HG02885 (cell line): ENCODE data around the gene CRNKL1.
A peak's percentile ranks its signal among the peaks of the same experiment; 100 is the strongest.

ENCODE experiments used
- ATAC-seq: cut with Tn5 transposase; IDR thresholded peaks from one replicate; pipeline ENCODE4 v1.9.1; 2021; ENCODE audit warnings: mild to moderate bottlenecking; ENCODE audit not compliant: unreplicated experiment, poor library complexity

The CRNKL1 gene

DNA sequence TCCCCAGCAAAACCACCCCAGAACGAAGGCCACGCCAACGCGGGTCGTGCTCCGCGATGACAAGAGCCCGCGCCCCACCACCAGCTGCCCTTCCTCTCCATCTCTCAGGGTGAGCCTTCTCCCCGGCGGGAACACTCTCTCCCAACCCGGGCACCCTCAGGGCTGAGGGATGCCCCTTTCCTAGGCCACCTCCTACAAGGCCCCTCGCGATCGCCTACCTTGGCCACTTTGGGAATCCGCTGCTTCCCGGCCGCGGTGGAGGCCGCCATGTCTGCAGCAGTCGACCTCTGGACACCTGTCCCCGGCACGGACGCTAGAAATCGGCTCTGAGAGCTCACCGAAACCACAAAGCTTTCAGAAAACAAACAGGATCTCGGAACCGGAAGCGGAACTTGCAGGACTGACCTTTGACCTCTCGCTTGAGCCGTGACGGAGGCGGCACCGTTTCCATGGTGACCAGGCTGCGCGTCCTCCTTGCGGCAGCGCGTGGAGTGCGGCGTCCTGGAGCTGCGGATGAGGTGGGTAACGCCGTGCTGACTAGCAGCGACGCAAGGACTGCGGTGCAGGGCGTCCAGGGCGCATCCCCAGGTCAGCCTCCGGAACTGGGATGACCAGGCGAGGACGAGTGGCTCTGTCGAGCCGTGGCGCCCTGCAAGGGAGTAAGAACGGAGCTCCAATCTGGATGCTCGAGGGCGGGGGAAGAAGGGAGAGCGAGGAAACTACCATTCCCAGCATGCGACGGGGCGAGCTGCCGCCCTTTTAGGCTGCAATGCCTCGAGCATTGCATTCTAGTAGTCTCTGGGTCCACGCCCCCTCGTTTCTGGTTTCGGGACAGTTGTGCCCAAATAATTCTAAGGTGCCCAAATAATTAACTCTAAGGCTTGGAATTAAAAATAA lies at the start of gene CRNKL1, which contains the start of gene CFAP61:
CRNKL1 (minus strand) TSS at position 393 of the 897 bp plus-strand sequence; CDS start at position 269, 124 bp downstream.
CFAP61 (plus strand) TSS at position 459 of the 897 bp plus-strand sequence. CDS start 4,122 bp downstream, outside the sequence.
- ATAC-seq: peak; percentile 95

DNA sequence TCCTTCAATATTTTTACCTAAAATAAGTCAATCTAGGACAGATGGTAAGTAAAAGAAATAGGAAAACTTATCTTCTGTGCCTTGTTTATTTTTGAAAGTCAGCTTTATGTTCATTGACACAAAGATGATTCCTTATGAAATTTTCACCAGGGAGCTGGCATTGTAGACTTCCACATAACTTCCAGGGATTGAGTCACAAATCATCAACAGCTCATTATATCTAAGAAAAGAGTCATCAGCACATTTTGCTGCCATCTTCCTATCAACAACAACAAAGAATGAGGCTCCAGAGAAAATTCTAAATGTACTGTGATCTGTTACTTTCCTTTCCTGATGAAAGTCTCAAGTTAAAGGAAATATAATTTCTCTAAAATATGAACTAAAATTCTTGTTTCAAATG lies 48.6 kb upstream of the CRNKL1 start:
- no peak for ATAC-seq

DNA sequence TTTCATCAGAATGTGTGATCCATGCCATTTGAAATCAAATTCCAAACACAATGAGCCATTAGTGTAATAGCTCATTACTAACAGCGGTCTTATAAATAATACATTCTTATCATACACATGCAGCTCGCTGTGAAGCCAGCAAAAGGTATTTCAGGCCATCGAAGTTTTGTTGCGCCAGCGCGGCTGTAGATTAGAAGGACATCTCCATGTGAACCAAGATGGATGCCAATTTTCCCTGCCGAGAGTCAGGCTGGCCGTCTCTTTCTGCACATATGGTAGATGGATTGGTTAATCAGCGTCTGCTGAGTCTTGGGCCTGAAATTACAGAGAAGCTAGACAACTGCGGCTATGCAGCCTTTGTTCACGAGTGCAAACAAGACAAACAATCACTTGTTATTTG lies 44.2 kb upstream of the CRNKL1 start:
- ATAC-seq: no peak

DNA sequence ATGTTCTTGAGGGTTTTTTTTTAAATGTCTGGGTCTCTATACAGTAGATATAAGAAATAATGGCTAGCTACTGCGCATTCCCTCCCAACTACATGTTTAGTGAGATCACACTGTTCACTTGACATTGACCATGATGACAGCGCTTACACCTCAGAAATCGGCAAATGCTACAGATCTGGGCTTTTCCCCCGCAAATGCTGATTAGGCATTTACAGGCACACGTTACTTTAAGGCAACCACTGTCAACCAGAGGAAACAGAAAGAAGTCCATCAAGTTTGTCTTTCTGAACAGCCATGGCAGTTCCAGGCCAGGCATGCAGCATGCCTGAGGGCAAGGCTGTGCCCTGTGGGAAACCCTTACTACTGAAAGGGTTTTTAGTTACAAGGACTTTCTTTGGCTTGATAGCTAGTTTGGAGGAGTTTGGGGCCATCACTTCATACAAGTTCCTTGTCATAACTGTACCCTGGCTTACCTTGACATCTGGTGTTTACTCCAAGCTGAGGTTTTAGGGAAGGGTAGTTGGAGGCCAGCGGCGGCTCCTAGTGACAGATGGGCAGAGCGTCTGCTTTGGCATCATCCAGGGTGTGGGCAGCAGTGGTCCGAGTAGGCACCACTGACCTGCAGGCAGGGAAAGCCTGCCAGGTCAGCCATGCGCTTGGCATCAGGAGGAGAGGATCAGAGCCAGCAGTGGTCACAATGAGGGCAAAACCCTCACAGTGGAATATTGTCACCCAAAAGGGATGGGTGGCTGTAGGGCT lies 43.0 kb upstream of the CRNKL1 start:
- no peak for ATAC-seq

DNA sequence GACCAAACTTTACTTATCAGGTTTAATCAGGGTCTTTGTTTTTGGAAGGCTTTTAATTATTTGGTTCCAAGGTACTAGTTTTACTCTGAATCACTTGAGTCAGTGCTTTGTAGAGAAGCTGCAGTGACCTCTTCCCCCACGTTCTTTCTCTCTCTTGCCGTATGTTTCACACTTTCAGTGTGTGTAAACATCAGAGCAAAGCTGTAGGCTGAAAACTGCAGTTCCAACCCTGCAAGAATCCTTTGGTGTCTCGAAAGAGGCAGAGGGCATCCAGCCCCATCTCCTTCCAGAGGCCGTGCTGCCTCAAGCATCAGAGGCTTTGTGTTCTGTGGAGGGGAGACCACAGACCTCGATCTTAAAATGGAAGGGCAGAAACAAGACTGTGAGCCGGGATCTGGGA lies 42.1 kb upstream of the CRNKL1 start:
- no peak for ATAC-seq

DNA sequence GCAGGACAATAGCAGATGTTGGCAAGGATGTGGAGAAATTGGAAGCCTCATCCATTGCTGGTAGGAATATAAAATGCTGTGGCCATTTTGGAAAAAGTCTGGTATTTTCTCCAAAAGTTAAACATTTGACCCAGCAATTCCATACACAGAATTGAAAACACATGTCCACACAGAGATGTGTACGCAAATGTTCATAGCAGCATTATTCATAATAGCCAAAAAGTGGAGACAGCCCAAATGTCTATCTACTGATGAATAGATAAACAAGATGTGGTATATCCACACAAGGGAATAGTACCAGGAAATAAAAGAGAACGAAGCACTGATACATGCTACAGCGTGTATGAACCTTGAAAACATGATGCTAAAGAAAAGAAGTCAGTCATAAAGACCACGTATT lies 40.6 kb upstream of the CRNKL1 start:
- no peak for ATAC-seq

DNA sequence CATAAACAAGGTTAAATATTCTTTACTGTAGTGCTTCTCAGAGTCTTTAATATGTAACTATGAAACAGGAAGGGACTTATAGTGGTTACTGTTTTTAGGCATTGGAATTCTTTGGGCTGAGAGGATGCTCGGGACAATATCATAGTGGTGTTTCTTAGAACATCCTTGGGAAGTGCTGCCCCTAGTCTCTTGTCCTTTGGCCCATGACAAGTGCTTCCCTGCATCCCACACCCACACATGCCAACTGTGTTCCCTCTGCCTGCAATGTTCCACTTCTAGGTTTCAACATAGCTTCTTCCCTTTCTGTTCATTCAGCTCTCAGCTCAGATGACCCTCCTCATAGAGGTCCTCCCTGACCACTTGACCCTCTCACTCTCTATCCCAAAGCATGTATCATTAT lies 37.7 kb upstream of the CRNKL1 start:
- no peak for ATAC-seq

DNA sequence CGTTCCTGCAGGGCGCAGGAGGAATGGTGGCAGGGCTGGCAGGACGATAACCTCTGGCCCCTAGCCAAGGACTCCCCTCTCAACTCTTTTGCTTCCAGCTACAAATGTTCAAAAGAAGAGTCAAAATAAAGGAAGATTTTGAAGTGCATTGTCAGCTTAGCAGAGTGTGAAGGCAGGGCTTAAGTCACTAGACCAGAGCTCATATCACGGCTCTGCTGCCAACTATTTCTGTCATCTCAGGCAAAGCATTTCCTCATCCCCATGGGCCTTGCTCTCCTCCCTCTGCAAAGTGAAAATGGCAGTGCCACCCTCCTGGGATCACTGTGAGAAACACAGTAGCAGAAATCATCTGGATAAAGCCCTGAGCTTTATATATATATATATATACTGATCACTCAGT lies 36.8 kb upstream of the CRNKL1 start:
- no peak for ATAC-seq

DNA sequence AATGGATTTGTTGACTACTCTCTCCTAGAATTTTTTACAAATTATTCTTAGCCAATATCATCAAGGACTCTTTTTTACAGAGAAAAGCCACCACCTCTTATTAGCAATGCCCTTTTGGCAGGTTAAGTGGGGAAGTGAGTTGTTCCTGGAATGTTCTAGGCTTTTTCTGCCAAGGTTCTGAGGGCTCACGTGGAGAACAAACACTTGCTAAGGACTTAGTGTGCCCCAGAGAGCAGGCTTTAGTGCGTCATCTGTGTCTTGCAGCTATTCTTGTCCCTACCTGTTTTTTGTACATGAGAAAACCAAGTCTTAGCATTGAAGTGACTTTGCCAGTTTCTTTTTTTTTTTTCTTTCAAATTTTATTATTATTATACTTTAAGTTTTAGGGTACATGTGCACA lies 33.5 kb upstream of the CRNKL1 start:
- ATAC-seq: no peak

DNA sequence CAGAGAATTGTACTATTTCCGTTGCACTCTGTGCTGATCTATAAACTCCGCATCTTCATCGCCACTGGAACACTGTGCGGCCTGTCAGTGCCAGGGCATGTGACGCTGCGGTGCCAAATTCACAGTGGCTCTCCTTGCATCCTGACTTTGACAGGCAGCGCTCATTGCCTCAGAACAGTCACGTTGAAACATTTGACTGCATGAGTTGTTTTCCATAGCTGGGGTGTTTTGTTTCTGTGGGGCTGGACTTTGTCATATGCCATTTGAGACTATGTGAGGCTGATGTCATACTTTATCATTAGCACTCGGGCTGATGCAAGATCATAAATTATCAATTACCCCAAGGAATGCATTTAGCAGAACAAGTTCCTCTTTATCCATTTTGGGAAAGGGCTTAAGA lies 32.8 kb upstream of the CRNKL1 start:
- no peak for ATAC-seq

DNA sequence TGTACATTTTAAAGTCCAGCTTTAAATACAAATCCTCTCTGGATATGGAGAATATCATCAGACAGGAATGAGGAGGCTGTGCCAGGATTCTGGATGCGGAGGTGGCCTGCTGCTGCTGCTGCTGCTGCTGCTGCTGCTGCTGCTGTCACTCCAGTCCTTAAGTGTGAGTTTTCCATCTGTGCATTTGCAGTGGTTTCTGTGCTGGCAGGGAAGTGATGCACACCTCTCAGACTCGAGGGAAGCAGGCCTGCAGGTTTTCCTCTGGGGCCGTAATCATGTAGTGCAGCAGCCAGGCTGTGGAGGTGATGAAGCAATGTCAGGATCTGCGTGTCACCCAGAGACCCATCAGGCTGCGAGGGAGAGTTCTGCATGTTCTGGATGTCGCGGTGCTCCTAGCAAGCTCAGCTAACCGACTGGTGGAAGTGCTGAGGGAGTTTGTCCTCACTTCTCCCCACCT lies 32.1 kb upstream of the CRNKL1 start:
- no peak for ATAC-seq

DNA sequence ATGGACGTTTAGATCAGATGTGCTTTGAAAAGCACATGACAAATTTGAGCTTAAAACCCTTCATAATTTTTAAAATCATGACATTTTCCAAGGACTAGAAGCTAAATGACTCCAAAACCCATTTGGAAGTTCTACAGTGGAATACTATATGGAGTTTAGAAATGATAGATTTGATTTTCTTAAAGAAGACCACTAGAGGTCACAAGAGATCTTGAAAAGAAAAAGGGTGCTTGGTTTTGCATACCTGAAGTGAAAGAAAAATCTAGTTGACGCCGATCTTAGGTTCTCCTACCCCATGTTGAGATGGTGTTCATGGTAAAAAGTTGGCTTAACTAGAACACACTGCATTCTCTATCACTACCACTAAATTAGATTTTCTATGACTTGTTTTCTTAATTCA lies 31.5 kb upstream of the CRNKL1 start:
- ATAC-seq: no peak

DNA sequence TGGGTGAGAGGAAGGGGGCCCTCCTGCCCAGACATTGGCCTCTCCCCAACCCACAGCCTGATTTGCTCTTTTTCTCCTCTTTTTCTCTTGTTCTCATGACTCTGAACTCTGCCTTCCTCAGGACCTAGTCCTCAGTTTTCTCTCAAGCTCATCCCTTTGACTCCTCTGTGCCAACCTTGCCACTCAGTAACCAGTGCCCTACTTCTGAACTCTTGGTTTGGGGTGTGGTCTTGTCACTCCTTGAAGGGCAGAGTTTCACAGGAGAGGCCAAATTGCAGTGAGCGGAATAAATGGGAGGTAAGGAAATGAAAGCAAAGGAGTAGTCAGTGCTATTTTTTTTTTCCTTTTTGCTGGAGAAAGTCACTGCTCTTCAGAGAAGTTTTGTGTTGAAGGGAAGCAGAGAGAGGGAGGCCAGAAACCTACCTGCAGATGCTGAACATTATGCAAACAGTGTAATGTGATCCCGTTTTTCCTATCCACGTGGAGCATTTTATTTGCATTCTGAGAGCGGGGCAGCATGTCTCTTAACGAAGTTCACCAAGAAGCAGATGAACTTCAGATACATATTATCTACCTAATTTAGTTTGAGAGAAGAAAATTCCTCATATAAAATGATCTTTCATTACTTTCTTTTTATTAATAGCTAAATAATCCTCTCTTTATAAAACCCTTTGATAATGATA lies 27.0 kb upstream of the CRNKL1 start:
- ATAC-seq: no peak

DNA sequence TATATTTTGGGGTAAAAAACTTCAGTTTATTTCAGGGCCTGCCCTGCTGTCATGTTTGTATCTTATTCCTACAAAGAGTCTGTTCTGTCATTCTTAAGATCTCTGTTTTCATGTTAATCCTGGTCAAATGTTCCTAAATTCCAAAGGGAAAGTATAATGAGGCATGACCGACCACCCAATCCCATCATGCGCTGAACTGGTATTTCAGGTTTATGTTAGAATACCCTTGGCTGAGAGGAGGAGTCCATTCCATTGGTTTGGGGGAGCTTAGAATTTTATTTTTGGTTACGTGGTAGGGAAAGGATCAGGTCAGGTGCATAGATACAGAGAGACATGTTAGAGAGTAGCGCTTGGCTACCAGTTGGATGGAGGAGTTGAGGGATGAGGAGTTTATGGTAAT lies 25.8 kb upstream of the CRNKL1 start:
- ATAC-seq: no peak

DNA sequence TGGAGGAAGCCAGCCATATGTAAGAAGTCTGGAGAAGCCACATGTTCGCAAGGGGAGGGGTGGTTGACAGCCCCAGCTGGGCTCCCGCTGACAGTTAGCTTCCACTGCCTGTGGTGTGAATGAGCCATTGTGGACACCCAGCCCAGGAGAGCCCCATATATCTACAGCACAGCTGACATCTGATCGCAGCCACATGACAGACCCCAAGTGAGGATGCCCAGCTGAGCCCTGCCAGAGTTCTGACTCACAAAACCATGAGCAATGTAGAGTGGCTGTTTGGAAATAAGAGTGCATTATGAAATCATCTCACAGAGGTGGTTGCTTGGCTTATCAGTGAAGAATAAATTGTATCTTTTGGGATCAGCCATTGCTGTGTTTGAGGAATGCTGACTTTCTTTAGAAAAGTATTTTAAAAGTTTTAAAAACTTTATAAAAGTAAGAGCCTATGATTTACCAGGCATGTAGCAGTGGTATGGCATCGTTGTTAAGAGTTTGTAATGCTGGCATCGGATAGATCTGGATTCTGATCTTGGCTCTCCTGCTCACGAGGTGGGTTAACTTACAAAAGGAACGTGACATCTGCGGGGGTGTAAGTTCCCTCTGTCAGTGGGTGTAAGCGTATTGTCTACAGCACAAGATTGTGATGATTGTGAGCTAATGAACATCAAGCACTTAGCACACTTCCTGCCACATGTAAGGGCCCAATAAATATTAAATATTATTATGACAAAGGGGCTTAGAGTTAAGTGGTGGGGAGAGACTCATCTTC lies 24.2 kb upstream of the CRNKL1 start:
- no peak for ATAC-seq

DNA sequence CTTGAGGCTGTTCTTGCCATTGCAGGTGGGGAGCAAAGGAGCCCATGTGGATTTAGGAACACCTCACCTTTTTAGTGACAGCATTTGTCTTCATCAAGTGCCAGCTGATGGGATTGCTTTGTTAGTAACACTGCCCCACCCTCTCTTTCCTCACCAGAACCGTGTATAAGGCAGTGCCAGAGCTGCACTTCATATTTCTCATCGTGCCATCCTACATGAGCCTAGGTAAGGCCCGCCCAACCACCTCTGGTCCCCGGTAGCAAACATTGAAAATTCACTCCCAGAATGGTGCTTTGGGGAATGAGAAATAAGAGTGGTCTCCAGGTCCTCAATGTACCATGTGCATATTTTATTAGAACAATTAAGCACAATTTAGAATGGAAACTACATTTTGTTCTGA lies 22.8 kb upstream of the CRNKL1 start:
- no peak for ATAC-seq

DNA sequence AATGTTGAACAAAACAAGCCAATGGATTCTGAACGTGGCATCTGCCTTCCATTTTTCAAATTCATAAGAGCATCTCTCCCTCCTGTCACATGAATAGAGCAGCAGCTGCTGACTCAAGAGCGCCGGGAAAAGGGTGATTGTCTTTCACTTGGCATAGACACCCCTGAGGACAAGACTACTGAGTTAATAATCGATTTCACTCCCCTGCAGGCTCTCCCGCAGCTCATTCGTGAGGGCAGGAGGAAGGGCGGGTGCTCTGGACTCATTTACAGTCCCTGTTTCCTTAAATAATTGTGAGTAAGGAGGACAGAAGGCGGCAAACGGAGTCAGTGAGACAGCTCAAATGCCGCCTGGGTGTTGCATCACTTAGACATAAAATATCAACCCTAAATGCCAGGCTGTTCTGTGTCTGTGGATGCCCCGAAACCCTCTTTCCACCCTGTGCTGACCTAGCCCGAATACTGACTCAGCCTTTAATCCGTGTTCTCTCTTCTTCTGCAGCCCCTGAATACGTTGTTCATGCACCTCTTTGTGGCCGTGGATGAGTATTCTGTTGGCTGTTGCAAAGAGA lies 21.6 kb upstream of the CRNKL1 start:
- ATAC-seq: no peak

DNA sequence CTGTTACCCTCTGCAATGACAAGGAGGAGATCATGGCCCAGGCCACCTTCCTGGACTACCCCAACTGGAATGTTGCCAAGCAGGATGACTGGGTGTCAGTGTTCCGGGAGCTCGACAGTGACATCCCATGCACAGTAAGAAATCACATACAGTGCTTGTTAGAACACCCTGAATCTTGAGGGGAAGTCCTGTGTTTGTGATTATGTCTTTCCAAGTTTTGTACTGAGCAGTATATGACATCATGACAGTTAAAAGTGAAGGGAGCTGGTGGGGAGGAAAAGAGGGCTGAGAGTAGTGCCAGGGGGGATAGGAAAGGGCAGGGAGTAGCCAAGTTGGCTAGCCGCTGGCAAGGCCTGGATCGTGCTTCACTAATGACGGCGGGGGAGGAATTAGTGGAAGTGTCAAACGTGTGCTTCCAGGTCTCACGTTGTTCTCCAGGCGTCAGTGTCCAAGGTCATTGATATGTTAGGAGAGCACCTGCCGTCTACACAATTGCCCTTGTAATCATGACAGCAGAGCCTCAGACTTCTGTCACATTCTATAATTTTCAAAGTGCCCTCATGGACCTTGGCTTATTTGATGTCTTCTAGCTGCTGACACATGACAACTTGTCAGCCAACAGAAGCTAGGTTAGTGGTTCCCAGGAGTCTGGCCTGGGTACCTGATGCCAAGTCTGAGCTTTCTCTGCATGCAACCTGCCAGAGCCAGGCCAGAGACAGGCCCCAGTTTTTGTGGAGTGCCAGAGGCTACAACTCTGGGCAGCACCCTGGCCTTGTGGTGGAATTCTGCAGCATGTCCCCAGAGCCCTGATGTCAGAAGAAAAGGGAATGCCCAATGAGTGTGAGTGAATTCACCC lies 18.8 kb upstream of the CRNKL1 start:
- ATAC-seq: no peak

DNA sequence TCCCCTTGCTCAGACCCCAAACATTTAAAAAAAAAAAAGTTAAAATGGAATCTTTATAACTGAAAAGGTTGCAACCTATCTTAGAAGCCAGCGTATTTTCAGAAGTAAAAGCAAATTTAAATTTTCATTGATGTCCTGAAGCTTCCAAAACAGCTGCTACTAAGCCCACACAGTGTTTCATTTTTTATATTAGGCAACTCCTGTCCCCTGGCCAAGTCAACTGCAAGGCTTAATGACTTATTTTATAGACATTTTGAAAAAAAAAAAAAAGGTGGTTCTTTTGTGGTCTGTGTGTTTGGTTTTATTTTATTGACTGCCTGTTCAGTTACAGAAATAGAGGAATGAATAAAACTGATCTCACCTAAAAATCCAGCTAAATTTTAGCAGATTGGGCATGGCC lies 13.1 kb upstream of the CRNKL1 start:
- no peak for ATAC-seq
